Smooth muscle cell of the brain vasculature (primary cell): ENCODE data around the gene CDK1.
"Not testable (repeated sequence)": the region's sequence is repeated elsewhere in the genome, so short reads cannot be mapped to it uniquely, and the experiment has no call there.

Experiments used
- DNase-seq: peaks from one replicate; pipeline ENCODE4 v3.0.0-alpha.2; 2012; ENCODE audit warnings: low read depth, low spot score

Gene CDK1

GRCh38 chr10:60816628-60817397 lies 38.5 kb downstream of the CDK1 start:
- DNase-seq = peak; percentile 80

- DNase-seq = no peak
Measured at GRCh38 chr10:60817398-60817805, 39.1 kb downstream of the CDK1 start.

GRCh38 chr10:60818134-60818770 lies 40.0 kb downstream of the CDK1 start:
- DNase-seq = no peak

GRCh38 chr10:60819271-60819670 lies 41.0 kb downstream of the CDK1 start:
- no peak for DNase-seq

GRCh38 chr10:60820093-60820754 lies 41.9 kb downstream of the CDK1 start:
- DNase-seq = no peak

- no peak for DNase-seq
Measured at GRCh38 chr10:60821656-60822055, 43.4 kb downstream of the CDK1 start.

- no peak for DNase-seq
Measured at GRCh38 chr10:60822809-60823208, 44.5 kb downstream of the CDK1 start.

- no peak for DNase-seq
Measured at GRCh38 chr10:60823324-60823723, 45.0 kb downstream of the CDK1 start.

GRCh38 chr10:60825520-60825919 lies 47.2 kb downstream of the CDK1 start:
- no peak for DNase-seq

- no peak for DNase-seq
Measured at GRCh38 chr10:60827791-60828488, 49.7 kb downstream of the CDK1 start.

GRCh38 chr10:60828489-60828852 lies 50.2 kb downstream of the CDK1 start:
- no peak for DNase-seq

GRCh38 chr10:60832136-60832535 lies 53.9 kb downstream of the CDK1 start:
- not testable (repeated sequence) for DNase-seq

GRCh38 chr10:60834401-60834800 lies 56.1 kb downstream of the CDK1 start:
- no peak for DNase-seq

GRCh38 chr10:60835049-60835448 lies 56.8 kb downstream of the CDK1 start:
- DNase-seq = no peak

GRCh38 chr10:60841227-60841626 lies 62.9 kb downstream of the CDK1 start:
- DNase-seq = not testable (repeated sequence)

- DNase-seq = no peak
Measured at GRCh38 chr10:60842694-60843093, 64.4 kb downstream of the CDK1 start.
